ENCODE measurements around the gene S100A11.

GRCh38 chr1:152015766-152016165, 21.0 kb downstream of the S100A11 start:
- no peak for TF ChIP-seq CTCF (IDR thresholded peaks at IDR 0.05; ENCODE audit: insufficient read depth, low read length)
- no peak for TF ChIP-seq REST (IDR thresholded peaks at IDR 0.05; ENCODE audit: insufficient replicate concordance, low read depth)
- TF ChIP-seq GABPA (IDR thresholded peaks at IDR 0.05; ENCODE audit: low read depth) = no peak
- TF ChIP-seq SPI1 (IDR thresholded peaks at IDR 0.05; ENCODE audit: borderline replicate concordance, low read depth) = no peak
- TF ChIP-seq POLR2AphosphoS5 (IDR thresholded peaks at IDR 0.05; ENCODE audit: low read depth) = no peak
